ENCODE measurements around the gene OAS1.
"Not testable (repeated sequence)": the region's sequence is repeated elsewhere in the genome, so short reads cannot be mapped to it uniquely, and the experiment has no call there.

OAS1 gene

DNA sequence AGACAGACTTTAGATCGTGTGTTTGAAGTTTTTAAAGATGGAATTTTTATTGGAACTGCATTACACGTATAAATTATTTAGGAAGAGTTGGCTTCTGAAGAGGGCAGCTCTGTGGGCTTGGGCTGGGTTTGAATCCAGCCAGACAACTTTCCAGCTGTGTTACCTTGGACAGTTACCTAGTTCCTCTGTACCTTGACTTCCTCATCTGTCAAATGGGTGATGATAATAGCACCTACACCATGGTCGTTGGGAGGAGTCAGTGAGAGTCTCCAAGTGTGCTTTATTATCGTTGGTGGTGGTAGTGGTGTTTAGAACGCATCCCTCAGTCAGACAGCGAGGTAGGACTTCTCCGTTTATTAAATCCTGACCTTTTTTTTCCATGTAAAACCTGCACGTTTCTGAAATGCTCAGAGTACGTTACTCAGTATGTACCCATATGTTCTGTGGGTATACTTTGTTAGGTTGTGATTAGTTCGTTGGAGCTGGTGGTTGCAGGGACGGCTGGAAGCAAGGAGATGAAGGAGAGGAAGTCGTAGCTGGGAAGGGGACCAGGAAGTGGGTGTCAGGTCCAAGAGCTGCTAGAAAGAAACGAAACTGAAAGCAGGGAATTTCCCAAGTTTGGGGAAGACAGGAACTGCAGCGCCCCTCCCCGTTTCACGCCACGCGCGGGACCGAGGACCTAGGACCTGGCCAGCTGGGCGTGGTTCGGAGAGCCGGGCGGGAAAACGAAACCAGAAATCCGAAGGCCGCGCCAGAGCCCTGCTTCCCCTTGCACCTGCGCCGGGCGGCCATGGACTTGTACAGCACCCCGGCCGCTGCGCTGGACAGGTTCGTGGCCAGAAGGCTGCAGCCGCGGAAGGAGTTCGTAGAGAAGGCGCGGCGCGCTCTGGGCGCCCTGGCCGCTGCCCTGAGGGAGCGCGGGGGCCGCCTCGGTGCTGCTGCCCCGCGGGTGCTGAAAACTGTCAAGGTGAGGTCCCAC, 31.3 kb downstream of the OAS1 start, which contains the start of gene OAS3:
Gene OAS3 (plus strand): TSS at position 734 of the 979 bp plus-strand sequence. CDS start 57 bp downstream, at position 791.
- peak; percentile 100 for DNase-seq

DNA sequence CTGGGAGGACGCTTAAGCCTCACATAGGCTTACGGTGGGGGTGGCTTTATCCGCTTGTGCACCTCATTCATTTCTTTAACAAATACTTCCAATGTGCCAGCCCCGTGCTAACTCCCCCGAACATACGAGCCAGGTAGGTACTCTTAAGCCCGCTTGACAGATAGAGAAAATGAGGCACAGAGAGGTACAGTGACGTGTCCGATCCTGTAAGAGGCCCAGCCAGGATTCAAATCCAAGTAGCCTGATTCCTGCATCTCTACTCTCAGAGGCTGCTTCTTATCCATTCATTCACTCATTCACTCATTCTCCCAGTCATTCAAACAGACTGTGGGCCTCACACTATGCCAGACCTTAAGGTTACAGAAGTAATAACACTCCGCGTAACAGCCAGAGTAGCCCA, 32.0 kb downstream of the OAS1 start:
- no peak for DNase-seq

DNA sequence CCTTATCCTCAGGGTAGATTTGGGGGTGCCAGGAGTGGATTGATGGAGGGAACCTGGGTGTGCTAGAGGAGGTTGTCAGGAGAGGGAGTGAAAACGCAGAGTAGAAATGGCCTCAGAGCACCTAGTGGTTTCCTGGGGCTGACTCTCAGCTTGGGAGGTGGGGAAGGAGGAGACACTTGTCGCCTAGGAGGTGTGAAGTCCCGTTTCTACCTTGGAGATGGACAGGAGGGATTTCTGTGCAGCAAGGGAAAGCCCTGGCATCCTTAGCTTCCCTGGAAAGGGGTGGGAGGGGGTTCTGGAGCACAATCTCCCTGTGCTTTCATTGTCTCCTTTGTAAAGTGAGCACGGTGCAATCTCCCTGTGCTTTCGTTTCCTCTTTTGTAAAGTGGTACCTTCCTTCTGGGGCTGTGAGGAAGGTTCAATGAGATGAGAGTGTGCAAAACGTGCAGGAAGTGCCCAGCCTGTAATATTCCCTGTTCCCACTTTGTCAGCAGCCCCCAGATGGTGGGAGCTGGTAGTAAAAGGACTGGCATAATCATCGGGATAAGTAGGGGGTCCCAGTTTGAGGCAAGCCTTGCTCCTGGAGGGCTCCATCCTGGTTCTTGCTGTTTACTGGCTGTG, 33.1 kb downstream of the OAS1 start:
- DNase-seq, result peak; percentile 53

DNA sequence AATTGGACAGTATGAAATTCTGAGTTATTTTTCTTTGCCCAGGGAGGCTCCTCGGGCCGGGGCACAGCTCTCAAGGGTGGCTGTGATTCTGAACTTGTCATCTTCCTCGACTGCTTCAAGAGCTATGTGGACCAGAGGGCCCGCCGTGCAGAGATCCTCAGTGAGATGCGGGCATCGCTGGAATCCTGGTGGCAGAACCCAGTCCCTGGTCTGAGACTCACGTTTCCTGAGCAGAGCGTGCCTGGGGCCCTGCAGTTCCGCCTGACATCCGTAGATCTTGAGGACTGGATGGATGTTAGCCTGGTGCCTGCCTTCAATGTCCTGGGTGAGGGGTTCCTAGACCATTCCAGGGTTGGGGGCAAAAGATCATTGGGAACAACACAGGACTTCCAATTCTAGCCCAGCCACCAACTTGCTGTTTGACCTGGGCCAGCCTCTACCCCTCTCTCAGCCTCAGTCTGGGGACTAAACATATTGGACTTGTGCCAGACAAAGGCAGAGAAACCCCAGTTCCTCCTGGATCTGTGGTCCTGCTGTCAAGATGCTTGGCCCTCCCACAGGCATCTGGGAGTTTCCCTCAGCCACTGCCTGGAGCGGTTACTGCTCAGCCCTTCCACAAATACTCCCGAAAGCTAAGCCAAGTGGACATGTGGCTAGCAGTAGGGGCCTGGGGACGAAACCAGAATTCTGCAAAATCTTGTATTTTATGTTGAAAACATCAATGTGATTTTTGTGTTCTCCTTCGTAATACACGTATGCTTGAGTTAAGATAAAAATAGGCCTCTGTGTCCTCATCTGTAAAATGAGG, 35.0 kb downstream of the OAS1 start:
- no peak for DNase-seq

DNA sequence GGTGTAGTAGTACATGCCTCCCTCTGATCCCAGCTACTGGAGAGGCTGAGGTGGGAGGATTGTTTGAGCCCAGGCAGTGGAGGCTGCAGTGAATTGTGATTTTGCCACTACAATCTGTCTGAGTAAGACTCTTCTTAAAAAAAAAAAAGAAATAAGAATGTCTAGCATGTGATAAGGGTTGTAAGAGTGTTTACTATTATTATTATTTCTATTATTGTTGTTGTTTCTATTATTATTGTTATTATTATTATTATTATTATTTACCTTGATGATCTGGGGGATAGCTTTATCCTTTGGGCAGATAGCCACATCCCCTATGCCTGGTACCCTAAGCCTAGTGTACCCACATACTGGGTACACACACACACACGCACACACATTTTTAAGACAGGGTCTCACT, 35.8 kb downstream of the OAS1 start:
- DNase-seq, result no peak

DNA sequence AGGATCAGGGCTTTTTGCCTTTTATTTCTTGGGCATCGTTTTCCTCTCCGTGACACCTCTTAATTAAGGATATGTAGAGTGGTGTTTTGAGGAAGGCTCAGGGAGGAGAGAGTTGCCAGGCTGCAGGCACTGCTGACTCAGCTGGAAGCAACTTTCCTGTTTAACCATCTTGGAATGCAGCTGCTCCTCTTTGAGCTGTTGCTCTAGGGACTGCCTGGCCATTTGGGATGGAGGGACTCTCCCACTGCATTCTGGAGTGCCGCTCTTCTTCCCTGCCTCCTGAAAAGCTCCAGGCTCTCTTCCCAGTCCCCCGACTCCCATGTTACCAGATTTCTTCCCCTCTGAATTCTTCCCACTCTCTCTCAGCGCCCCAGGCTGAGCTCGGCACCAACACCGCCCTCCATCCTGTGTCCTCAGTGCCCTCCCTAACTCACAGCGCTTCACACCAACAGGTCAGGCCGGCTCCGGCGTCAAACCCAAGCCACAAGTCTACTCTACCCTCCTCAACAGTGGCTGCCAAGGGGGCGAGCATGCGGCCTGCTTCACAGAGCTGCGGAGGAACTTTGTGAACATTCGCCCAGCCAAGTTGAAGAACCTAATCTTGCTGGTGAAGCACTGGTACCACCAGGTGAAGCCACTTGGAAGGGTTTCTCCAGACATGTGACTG, 37.4 kb downstream of the OAS1 start:
- DNase-seq, result no peak

DNA sequence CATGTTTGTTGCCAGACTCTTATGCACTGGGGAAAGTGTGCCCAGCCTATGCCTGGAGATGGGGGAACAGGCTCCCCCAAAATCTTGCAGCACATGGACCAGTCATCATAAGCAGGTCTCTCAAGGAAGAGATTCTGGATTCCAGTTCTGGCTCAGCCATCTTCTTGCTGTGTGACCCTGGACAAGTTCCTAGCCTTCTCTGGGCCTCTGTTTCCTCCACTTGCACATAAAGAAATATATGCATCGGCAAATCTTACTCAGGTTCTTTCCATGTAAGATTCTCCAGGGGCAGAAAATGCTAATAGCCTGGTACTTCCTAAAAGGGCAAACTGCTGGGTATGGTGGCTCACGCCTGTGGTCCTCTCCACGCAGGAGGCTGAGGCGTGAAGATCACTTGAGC, 38.8 kb downstream of the OAS1 start:
- no peak for DNase-seq

DNA sequence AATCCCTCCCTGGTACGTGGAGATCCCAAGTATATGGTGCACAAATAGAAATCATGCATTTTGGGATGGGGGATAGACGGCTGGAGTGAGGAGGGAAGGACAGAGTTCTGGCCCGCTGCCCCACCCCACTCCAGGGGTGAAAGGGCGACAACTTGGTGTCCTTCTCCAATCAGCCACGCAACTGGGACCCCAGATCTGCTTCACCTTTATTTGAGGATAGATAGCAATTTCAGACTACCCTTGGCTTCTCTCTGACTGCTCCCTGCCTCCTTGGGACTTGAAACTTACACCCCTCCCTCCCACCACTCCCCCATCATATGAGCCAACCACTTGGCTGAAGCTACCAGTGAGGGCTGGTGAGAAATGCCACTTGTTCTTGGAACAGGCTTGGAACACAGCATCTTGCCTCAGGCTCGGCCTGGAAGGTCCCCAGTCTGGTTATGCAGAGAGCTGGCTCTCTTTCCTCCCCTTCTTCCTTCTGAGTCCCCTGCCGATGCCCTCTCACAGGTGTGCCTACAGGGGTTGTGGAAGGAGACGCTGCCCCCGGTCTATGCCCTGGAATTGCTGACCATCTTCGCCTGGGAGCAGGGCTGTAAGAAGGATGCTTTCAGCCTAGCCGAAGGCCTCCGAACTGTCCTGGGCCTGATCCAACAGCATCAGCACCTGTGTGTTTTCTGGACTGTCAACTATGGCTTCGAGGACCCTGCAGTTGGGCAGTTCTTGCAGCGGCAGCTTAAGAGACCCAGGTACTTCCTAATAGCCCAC, 39.7 kb downstream of the OAS1 start:
- no peak for DNase-seq

DNA sequence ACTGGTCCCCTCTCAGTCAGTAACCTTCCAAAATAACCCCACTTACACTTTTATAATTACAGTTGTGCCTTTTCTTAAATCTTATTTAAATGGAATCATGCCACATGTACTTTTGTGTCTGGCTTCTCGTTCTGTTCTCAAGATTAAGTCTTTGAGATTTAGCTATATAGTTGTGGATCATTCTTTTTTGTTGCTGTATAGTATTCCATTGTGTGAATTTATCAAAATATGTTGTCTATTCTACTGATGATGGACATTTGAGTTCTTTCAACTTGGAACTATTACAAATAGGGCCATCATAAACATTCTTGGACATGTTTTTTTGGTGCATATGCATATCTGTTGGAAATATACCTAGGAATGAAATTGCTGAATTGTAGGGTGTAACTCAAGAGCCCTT, 40.6 kb downstream of the OAS1 start:
- DNase-seq, result no peak

DNA sequence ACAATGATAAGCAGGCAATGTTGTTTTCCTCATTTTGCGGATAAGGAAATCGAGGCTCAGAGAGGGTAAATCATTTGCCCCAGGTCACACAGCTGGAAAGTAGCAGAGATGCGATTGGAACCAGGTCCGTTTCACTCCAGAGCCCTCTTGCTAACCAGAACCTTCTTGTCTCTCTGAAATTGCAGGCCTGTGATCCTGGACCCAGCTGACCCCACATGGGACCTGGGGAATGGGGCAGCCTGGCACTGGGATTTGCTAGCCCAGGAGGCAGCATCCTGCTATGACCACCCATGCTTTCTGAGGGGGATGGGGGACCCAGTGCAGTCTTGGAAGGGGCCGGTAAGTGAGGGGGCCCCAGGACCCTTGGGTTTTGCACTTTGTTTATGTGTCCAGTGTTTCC, 41.0 kb downstream of the OAS1 start:
- DNase-seq, result no peak

DNA sequence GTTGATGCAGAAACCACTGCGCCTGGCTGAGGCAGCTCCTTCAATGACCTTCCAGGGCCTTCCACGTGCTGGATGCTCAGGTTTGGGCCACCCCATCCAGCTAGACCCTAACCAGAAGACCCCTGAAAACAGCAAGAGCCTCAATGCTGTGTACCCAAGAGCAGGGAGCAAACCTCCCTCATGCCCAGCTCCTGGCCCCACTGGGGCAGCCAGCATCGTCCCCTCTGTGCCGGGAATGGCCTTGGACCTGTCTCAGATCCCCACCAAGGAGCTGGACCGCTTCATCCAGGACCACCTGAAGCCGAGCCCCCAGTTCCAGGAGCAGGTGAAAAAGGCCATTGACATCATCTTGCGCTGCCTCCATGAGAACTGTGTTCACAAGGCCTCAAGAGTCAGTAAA, 42.0 kb downstream of the OAS1 start:
- no peak for DNase-seq

DNA sequence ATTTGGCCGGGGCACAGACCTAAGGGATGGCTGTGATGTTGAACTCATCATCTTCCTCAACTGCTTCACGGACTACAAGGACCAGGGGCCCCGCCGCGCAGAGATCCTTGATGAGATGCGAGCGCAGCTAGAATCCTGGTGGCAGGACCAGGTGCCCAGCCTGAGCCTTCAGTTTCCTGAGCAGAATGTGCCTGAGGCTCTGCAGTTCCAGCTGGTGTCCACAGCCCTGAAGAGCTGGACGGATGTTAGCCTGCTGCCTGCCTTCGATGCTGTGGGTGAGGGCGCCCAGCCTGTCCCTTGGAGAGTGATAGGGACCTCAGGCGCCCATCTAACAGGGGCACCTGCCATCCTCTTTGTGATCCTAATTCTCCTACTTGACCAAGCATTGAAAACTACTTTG, 43.9 kb downstream of the OAS1 start:
- no peak for DNase-seq

DNA sequence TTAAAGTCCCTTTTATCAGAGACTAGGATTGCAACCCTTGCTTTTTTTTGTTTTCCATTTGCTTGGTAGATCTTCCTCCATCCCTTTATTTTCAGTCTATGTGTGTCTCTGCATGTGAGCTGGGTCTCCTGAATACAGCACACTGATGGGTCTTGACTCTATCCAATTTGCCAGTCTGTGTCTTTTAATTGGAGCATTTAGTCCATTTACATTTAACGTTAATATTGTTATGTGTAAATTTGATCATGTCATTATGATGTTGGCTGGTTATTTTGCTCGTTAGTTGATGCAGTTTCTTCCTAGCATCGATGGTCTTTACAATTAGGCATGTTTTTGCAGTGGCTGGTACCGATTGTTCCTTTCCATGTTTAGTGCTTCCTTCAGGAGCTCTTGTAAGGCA, 50.4 kb downstream of the OAS1 start:
- DNase-seq, result not testable (repeated sequence)

DNA sequence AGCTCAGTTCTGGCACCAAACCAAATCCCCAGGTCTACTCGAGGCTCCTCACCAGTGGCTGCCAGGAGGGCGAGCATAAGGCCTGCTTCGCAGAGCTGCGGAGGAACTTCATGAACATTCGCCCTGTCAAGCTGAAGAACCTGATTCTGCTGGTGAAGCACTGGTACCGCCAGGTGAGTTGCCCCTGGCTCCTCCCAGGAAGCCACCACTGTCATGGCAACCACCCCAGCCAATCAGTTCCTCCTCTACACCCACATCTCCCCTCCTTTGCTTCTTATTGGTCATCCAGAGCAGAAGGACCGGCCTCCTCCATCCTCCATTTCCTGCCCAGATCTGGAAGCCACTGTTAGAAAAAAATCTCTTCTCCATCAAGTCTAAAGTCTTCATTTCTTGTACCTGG, 54.3 kb downstream of the OAS1 start:
- no peak for DNase-seq

DNA sequence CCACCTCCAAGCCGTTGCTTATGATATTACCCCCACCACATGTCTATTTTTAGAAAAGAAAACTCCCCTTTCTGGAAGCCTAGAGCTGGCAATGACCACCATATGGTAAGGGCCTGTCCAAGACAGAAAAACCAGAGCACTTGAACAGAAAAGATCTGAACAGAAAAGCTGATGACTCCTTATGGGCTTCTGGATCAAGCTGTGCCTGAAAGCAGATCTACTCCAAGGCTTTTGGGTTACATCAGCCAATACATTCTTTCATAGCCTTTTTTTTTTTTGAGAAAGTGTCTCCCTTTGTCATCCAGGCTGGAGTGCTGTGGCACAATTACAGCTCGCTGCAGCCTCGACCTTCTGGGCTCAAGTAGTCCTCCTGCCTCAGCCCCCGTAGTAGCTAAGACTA, 54.8 kb downstream of the OAS1 start:
- no peak for DNase-seq

DNA sequence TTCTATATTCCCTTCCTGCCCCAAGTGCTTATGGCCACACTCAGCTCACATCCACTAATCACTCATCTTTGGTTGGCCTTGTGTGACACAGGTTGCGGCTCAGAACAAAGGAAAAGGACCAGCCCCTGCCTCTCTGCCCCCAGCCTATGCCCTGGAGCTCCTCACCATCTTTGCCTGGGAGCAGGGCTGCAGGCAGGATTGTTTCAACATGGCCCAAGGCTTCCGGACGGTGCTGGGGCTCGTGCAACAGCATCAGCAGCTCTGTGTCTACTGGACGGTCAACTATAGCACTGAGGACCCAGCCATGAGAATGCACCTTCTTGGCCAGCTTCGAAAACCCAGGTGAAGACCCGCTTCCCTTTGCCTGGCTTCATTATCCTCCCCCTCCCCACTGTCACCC, 55.8 kb downstream of the OAS1 start:
- DNase-seq, result no peak

DNA sequence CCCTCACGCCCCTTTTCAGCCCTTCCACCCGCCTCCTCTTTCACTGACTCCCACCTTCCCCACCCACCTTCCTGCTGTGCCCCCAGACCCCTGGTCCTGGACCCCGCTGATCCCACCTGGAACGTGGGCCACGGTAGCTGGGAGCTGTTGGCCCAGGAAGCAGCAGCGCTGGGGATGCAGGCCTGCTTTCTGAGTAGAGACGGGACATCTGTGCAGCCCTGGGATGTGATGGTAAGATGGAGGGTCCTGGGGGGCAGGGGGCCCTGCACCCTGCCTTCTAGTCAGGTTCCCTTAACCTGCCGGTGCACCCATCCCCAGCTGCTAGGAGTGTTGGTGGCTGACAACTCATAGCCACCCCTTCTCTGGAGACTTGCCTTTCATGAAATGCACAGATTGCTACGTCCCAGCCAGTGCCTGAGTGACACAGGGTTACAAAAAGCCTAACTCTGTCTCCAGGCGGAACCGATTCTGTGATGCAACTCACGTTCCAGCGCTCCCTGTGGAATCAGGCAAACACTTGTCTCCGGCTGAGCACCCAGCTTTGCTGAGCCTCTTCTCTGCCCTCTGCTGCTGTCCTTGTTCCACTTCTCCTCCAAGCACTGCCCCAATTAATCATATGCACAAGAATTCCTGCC, 56.6 kb downstream of the OAS1 start:
- DNase-seq, result no peak

DNA sequence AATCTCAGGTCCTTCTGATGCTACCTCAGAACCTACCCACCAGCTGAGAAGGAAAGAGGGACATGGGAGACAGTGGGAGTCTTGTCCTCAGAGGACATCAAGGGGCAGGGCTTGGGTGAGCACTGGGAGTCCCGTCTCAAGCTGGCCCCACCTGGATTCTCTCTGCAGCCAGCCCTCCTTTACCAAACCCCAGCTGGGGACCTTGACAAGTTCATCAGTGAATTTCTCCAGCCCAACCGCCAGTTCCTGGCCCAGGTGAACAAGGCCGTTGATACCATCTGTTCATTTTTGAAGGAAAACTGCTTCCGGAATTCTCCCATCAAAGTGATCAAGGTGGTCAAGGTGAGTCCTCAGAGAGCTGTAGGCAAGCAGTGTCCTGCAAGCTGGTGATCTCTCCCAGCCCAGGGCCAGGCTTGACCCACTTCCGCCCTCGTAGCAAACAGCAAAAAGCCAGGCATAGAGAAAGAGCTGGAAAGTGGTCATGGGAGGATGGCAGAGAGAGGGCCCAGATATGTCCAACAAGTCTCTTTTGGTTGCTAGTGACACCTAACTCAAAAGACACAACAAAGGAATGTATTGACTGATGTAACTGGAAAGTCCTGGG, 57.4 kb downstream of the OAS1 start:
- DNase-seq, result no peak

DNA sequence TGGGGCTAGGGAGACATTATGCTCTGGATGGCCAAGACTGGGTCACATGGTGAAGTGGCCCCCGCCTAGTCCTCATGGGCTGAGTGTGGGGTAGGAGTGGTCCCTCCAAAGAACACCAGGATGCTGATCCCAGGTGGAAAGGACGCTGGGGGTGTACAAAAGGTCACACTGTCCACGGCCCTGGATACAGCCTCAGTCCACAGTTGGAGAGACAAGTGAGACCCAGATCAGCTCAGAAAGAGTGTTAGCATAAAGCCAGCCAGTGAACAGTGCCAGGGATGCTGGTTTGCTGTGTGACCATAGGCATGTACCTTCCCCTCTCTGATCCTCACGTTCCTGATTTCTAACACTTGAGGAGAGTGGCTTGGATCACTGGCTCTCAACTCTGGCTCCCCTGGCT, 58.2 kb downstream of the OAS1 start:
- DNase-seq, result no peak

DNA sequence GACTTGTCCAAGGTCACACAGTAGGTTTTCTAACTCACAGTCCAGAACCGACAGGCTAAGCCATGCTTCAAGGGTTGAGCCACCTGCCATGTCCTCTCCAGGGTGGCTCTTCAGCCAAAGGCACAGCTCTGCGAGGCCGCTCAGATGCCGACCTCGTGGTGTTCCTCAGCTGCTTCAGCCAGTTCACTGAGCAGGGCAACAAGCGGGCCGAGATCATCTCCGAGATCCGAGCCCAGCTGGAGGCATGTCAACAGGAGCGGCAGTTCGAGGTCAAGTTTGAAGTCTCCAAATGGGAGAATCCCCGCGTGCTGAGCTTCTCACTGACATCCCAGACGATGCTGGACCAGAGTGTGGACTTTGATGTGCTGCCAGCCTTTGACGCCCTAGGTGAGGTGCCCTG, 58.9 kb downstream of the OAS1 start:
- no peak for DNase-seq

DNA sequence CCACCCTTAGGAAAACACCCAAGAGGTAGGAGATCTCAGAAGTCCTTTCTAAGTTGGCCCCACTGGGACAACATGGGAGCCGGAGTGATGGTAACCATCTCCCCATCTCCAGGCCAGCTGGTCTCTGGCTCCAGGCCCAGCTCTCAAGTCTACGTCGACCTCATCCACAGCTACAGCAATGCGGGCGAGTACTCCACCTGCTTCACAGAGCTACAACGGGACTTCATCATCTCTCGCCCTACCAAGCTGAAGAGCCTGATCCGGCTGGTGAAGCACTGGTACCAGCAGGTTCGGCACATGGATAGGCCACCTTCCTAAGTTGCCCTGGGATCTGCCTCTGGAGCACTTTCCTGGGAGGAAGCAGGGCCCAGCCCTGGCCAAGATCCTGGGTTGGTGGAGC, 60.5 kb downstream of the OAS1 start:
- no peak for DNase-seq

All from inflammatory macrophage treated with lipopolysaccharide for 4 hours (primary cell).